HG03432 (cell line): ENCODE results near the gene BANP.
"Not testable (repeated sequence)": the region's sequence is repeated elsewhere in the genome, so short reads cannot be mapped to it uniquely, and the experiment has no call there.

Experiments used
- ATAC-seq: cut with Tn5 transposase; IDR thresholded peaks from one replicate; pipeline ENCODE4 v1.9.1; 2021; ENCODE audit warnings: mild to moderate bottlenecking, moderate library complexity; ENCODE audit not compliant: unreplicated experiment

BANP gene

GRCh38 chr16:88098731-88099562 is 147.7 kb downstream of the BANP start:
- ATAC-seq = not testable (repeated sequence)

DNA sequence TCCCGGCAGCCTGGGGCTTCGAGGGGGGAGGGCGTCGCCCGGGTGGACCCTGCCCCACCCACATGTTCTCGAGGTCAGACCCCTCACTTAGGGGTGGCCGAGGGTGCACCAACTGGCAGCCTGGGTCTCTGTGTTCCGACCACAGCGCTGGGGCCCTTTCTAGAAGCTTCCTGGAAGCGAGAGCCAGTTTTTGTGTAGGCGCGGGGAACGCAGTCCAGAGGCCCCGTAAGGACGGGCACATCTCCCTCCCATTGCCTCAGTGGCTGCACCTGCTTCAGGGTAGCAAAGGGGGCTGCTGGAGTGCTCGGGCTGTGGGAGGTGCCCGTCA is 148.3 kb downstream of the BANP start:
- no peak for ATAC-seq

- not testable (repeated sequence) for ATAC-seq
These were observed 148.7 kb downstream of the BANP start for GRCh38 chr16:88099956-88100355.

- ATAC-seq = not testable (repeated sequence)
These were observed 149.8 kb downstream of the BANP start for GRCh38 chr16:88100801-88101622.

DNA sequence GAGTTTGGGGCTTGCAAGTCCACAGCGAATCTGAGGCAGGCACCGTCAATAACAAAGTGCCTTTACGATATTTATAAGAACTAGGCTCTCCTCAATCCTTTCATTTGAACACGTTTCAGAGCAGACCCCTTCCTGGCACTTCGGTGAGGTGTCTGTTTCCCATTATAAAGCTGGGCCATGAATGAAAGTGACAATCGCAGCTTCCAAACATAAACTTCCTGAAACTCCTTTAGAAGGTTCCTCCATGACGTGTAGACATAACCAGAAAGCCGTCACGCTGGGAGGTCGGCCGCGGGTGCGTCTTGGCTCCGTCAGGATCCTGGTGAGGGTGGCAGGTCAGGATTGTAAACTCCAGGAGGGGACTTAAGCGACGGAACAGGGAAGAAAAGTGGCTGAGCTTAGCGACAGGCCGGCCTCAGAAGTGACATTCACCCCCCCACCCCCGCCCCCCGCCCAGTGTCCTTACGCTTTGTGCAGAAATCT is 150.4 kb downstream of the BANP start:
- not testable (repeated sequence) for ATAC-seq

DNA sequence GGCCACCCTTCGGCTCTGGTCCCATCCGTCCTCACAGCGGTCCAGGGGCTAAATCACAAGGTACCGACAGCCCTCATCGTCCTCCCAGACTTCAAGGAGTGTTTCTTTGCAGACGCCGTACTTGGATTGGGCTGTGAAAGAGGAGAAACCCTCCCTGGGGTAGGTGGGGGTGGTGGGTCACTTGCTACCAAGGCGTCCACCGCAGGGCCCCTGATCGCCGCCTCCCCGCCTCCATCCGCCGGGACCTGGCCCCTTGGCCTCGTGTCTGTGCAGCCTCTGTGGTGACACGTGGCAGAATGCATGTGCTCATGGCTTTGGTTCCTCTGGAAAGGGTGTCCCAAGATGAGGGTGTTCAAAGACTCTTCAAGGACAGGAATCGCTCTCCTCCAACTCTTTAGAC is 151.4 kb downstream of the BANP start:
- no peak for ATAC-seq

- no peak for ATAC-seq
These were observed 151.8 kb downstream of the BANP start for GRCh38 chr16:88103011-88103410.

GRCh38 chr16:88103581-88104188 is 152.5 kb downstream of the BANP start:
- ATAC-seq = no peak

DNA sequence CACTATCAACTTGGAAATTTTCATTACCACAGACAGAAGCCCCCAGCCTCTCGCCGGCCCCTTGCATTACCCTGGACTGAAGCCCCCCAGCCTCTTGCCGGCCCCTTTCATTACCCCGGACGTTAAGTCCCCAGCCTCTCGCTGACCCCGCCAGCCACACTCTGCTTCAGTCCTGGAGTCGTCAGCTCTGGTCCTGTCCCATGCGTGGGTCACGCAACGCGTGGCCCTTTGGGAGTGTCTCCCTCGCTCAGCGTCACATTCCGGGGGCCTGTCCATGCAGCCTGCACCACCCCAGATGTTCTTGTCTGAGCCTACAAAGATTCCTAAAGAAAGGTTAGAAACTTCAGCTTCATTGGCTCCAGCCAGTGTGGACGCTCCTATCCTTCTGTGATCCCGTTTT is 153.1 kb downstream of the BANP start:
- not testable (repeated sequence) for ATAC-seq

- ATAC-seq = not testable (repeated sequence)
These were observed 154.4 kb downstream of the BANP start for GRCh38 chr16:88105574-88106140.

GRCh38 chr16:88106566-88106965 is 155.3 kb downstream of the BANP start:
- not testable (repeated sequence) for ATAC-seq

DNA sequence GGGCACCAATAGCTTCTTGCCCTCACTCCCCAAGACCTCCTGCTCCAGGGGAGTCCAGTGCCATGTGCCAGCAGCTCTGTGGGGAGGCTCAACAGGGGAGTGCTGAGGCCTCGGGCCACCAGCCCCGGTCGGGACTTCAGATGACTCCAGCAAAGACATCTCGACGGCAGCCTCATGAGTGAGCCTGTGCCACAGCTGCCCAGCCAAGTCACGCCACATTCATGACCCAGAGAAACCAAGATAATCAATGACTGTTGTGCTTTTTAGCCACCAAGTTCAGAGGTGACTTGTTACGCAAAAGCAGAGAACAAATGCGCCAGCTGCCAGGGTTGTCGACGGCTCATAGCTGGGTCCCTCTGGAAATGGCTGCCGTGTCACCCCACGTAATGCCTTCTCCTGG is 157.5 kb downstream of the BANP start:
- ATAC-seq = no peak

DNA sequence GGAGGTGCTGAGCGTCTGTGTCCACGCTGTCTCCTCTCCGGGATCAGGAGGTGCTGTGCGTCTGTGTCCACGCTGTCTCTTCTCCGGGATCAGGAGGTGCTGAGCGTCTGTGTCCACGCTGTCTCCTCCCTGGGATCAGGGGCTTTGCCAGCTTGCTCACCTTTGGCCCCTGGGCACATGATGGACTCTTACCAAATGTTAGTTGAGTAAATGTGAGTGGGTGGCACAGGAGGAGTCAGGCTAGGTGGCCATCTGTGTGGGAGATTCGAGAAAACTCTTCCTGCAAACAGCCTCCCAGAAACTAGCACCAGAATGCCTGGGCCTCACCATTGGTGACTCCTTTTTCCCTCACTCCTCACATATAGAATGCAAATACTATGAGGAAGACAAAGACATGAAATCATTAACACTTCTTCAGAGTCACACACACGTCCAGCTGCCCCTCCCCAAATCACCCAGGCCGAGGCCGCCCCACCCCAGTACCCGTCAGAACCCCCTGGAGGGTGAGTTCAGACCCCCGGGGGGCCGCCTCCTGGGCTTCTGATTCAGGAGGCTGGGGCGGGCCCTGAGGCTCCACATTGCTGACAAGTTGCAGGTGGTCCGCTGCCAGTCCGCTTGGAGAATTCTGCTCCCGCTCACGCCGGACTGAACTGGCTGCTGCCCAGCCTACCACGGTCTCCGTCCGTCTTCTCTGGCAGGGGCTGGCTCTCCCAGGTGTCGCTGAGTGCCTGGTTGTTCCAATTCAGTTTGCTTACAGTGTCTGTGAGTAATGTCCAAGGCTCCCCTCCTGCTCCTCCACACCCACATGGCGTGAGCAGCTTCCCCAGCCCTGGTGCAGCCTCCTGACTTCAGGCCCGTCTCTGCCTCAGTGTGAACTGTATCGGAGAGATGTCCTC is 158.7 kb downstream of the BANP start:
- ATAC-seq = not testable (repeated sequence)

DNA sequence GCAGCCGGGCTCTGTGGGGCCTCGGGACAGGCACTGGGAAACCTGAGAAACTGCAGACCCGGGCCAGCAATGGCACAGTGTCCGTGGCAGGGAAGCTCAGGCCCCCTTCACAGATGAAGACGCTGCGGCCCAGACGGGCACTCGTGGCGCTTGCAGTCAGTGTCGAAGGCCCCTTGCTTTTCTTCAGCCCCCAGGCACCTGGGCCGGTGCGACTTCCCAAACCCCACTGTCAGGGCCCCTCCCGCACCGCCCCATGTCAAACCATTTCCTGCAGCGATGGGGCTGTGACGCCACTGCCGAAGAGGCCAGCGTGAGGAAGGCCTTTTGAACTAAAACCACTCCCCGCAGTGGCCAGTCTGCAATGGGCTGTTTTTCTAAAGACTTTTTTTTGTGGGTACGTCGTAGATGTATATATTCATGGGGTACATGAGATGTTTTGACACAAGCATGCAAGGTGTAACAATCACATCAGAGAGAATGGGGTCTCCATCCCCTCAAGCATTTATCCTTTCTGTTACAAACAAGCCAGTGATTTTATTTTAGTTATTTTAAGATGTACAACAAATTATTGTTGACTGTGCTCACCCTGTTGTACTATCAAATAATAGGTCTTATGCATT is 159.8 kb downstream of the BANP start:
- ATAC-seq = not testable (repeated sequence)

DNA sequence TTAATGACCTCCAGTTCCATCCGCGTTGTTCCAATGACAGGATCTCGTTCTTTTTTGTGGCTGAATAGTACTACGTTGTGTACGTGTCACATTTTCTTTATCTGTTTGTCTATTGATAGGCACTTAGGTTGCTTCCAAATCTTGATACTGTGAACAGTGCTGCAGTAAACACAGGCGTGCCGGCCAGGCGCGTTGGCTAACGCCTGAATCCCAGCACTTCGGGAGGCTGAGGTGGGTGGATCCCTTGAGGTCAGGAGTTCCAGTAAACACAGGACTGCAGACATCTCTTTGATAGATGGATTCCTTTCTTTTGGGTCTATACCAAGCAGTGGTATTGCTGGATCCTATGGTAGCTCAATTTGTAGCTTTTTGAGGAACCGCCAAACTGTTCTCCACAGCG is 160.7 kb downstream of the BANP start:
- not testable (repeated sequence) for ATAC-seq

DNA sequence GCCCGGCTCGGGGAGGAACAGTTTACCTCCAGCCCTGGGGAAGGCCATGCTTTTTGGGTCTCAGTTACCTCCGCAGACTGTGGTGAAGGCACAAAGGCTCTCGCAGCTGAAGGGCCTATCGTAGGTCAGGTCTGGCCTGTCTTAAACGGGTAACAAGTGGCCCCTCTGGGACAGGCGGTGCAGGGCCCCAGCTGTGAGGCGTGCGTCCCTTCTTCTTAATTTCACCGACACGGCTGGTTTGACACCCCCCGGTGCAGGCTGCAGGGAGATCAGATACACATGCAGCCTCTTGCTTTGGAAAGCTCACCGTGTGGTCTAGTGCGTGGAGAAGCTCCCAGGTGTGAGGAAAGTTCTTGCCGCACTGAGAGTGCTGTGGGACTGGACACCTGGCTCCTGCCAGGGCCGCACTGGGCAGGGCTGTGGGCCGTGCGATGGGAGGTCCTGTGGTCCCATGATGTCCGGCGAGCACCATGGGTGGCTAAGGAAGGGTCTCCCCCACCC is 162.4 kb downstream of the BANP start:
- ATAC-seq = no peak

DNA sequence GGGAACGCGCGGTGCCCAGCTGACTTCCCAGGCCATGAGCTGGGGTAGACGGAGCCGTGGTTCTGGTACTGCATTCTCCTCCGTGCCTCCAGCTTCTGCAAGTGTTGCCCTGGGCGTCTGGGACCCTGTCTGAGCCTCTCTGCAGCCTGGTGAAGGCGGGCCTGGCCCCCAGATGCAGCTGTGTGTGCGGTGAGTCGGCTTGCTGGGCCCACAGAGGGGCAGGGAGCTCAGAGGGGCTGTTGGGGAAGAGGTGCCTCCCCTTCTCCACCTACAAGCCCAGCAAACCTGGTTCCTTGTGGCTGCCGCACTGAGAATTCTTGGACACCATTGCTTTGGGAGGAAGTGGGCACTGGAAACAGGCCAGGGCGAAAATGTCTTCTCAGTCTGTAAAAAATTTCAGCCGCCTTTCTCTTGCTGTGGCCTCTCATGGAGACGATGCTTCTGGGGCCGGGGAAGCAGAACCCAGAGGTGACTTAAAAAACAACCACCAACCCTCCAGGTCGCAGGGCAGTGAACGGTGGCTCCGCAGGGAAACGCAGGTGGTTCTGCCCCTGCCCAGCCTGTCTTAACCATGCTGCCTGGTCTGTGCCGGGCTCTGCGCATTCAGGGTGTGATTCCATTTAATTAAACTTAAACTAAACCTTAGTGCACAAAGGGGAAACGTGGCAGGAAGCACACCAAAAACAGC is 163.5 kb downstream of the BANP start:
- ATAC-seq = not testable (repeated sequence)

DNA sequence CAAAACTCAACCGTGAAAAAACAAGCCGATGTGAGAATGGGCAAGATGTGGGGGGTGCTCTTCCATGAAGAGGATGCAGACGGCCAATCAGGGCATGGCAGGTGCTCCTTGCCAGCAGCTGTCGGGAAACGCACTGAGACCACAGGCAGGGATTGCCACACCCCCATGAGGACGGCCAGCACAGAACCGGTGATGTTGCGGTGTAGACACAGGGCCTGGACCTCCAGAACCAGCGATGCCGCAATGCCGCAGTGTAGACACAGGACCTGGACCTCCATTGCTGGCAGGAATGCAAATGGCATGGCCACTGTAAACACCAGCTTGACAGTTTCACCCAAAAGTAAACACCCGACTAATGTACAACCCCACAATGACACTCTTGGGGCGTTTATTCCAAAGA is 164.9 kb downstream of the BANP start:
- no peak for ATAC-seq

DNA sequence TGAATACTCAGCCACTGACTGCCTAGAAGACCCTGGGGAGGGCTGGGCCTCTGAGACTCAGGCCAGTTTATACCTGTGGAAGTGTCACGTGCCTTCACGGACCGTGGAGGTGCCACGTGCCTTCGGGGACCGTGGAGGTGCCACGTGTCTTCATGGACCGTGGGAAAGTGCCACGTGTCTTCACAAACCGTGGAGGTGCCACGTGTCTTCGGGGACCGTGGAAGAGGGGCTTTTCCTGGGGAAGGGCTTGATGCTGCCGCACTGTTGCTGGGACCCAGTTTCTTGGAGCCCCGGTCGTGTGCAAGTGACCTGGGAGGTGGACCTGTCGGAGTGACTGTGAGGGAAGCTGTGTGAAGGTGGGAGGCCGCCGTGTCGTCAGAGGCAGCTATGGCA is 166.2 kb downstream of the BANP start:
- no peak for ATAC-seq
